GM21825 (cell line): ENCODE data around the gene COL5A1.

Experiments
- ATAC-seq: cut with Tn5 transposase; IDR thresholded peaks from one replicate; pipeline ENCODE4 v1.9.1; 2021; ENCODE audit warnings: mild to moderate bottlenecking, moderate library complexity; ENCODE audit not compliant: unreplicated experiment

The COL5A1 gene

GRCh38 chr9:134641173-134641989 is at the start of gene COL5A1:
Gene COL5A1 (plus strand): TSS chr9:134641803. CDS start chr9:134642188, 385 bp downstream.
- no peak for ATAC-seq

GRCh38 chr9:134592018-134592818 is 49.4 kb upstream of the COL5A1 start:
- ATAC-seq, result no peak

GRCh38 chr9:134592819-134593200 is 48.8 kb upstream of the COL5A1 start:
- no peak for ATAC-seq

- no peak for ATAC-seq
Observed at GRCh38 chr9:134593286-134594077, 48.1 kb upstream of the COL5A1 start.

- no peak for ATAC-seq
Observed at GRCh38 chr9:134594078-134594941, 47.3 kb upstream of the COL5A1 start.

- ATAC-seq, result no peak
Observed at GRCh38 chr9:134595014-134595413, 46.6 kb upstream of the COL5A1 start.

GRCh38 chr9:134597041-134597913 is 44.3 kb upstream of the COL5A1 start:
- no peak for ATAC-seq

GRCh38 chr9:134597957-134598883 is 43.4 kb upstream of the COL5A1 start:
- no peak for ATAC-seq

GRCh38 chr9:134598884-134599245 is 42.7 kb upstream of the COL5A1 start:
- ATAC-seq, result no peak

- ATAC-seq, result no peak
Observed at GRCh38 chr9:134600371-134600770, 41.2 kb upstream of the COL5A1 start.

GRCh38 chr9:134600836-134601638 is 40.6 kb upstream of the COL5A1 start:
- ATAC-seq, result no peak

- ATAC-seq, result no peak
Observed at GRCh38 chr9:134601764-134602163, 39.8 kb upstream of the COL5A1 start.

- ATAC-seq, result no peak
Observed at GRCh38 chr9:134602547-134603362, 38.8 kb upstream of the COL5A1 start.

GRCh38 chr9:134604834-134605233 is 36.8 kb upstream of the COL5A1 start:
- no peak for ATAC-seq

GRCh38 chr9:134605351-134605965 is 36.1 kb upstream of the COL5A1 start:
- ATAC-seq, result no peak

- ATAC-seq, result no peak
Observed at GRCh38 chr9:134605966-134606357, 35.6 kb upstream of the COL5A1 start.
